A673 (cell line): ENCODE data around the gene ONECUT1. TPM values are rescaled to one million over a fixed set of nuclear protein-coding genes. Genes with fewer than 3 reads are reported as not detected.
"Not testable (repeated sequence)": the region's sequence is repeated elsewhere in the genome, so short reads cannot be mapped to it uniquely, and the experiment has no call there.

Experiments
- Bru-seq: library from RNA; stranded (reverse); fragments of 400-500 nt; gene quantifications from one replicate; lab custom pipeline; 2021; lab: Mats Ljungman, UMichigan
- BruChase-seq, 2 experiments: library from RNA; stranded (reverse); fragments of 400-500 nt; gene quantifications; one replicate each; lab custom pipeline; 2021; lab: Mats Ljungman, UMichigan
- BruUV-seq: library from RNA; stranded (reverse); fragments of 400-500 nt; replicated peaks from 2 replicates; lab custom pipeline; 2021; lab: Mats Ljungman, UMichigan
- CTCF ChIA-PET: fragments of 300-600 bp; sonication (Branson Sonifier 250); formaldehyde crosslinking; loops from one replicate; lab custom pipeline; 2022; ENCODE audit warnings: antibody characterized with exemption; lab: Charles Lee
- POLR2A ChIA-PET: fragments of 300-600 bp; sonication (Branson Sonifier 250); formaldehyde crosslinking; loops from one replicate; lab custom pipeline; 2022; ENCODE audit warnings: antibody characterized with exemption; ENCODE audit not compliant: low non-redundant PET; lab: Charles Lee
- DNase-seq: peaks from one replicate; pipeline ENCODE4 v3.0.0-alpha.2; 2015; ENCODE audit warnings: low spot score
- H3K27ac ChIP-seq: fragments of 200-600 bp; sonication (generic); 2 replicates; pipeline ENCODE4 v1.5.1; 2016; ENCODE audit warnings: mixed run types, low read depth, mild to moderate bottlenecking, mixed read lengths, antibody characterized with exemption, low read length; ENCODE audit not compliant: poor library complexity, severe bottlenecking
- H3K27me3 ChIP-seq: fragments of 200-600 bp; sonication (generic); replicated peaks from 2 replicates; pipeline ENCODE4 v1.6.1; 2017; ENCODE audit warnings: mixed run types, low read depth, mild to moderate bottlenecking, mixed read lengths, antibody characterized with exemption, low read length; ENCODE audit not compliant: insufficient read depth, poor library complexity
- H3K36me3 ChIP-seq: fragments of 200-600 bp; sonication (generic); 2 replicates; pipeline ENCODE4 v1.6.1; 2016; ENCODE audit warnings: mixed run types, mild to moderate bottlenecking, mixed read lengths, antibody characterized with exemption, low read length; ENCODE audit not compliant: insufficient read depth, poor library complexity, severe bottlenecking
- H3K4me1 ChIP-seq: fragments of 200-600 bp; sonication (generic); 2 replicates; pipeline ENCODE4 v1.6.1; 2017; ENCODE audit warnings: mixed run types, mild to moderate bottlenecking, mixed read lengths, antibody characterized with exemption, low read length; ENCODE audit not compliant: insufficient read depth, poor library complexity, severe bottlenecking
- H3K4me3 ChIP-seq: fragments of 200-600 bp; sonication (generic); 2 replicates; pipeline ENCODE4 v1.5.1; 2016; ENCODE audit warnings: low read depth, mixed run types, mild to moderate bottlenecking, mixed read lengths, low read length; ENCODE audit not compliant: poor library complexity, severe bottlenecking
- H3K9me3 ChIP-seq: fragments of 200-600 bp; sonication (generic); 2 replicates; pipeline ENCODE4 v1.6.1; 2016; ENCODE audit warnings: mixed run types, low read depth, mild to moderate bottlenecking, mixed read lengths, antibody characterized with exemption, low read length; ENCODE audit not compliant: poor library complexity, severe bottlenecking
- EZH2 ChIP-seq: fragments of 200-600 bp; sonication (generic); IDR thresholded peaks from 2 replicates; pipeline ENCODE4 v1.6.1; 2017; ENCODE audit warnings: borderline replicate concordance, low read depth, mild to moderate bottlenecking, mixed read lengths, antibody characterized with exemption, low read length; ENCODE audit not compliant: poor library complexity, severe bottlenecking
- intact Hi-C: fragments of 100-400 bp; cut with micrococcal nuclease; formaldehyde crosslinking; loops from one replicate; pipeline ENCODE4 v1.10.0; 2022; ENCODE audit not compliant: unreplicated experiment
- long read RNA-seq: library from polyadenylated mRNA; stranded (forward); transcript quantifications from one replicate; pipeline ENCODE4 v2.0.0, GENCODE V29; 2022
- total RNA-seq: library from RNA; stranded (reverse); gene quantifications from 2 replicates; pipeline ENCODE4 v1.2.3, GENCODE V29; 2021
- TF ChIP-seq, protein P1 (sequence below): fragments of 300-800, 200-600 bp; sonication (generic); conservative IDR thresholded peaks from 2 replicates; pipeline ENCODE4 v1.5.1; 2017; ENCODE audit warnings: low read depth, mild to moderate bottlenecking, antibody characterized with exemption, low read length, moderate library complexity, mixed read lengths

Gene ONECUT1
- not detected in 2 replicates for total RNA-seq
- Bru-seq, nascent RNA, result not detected
- percentile 3 among the genes with signal in this experiment for BruChase-seq, experiment 1, labeled RNA remaining after a 2-hour chase
- not detected for BruChase-seq, experiment 2, labeled RNA remaining after a 6-hour chase
- long read RNA-seq, result 0 reads

DNA sequence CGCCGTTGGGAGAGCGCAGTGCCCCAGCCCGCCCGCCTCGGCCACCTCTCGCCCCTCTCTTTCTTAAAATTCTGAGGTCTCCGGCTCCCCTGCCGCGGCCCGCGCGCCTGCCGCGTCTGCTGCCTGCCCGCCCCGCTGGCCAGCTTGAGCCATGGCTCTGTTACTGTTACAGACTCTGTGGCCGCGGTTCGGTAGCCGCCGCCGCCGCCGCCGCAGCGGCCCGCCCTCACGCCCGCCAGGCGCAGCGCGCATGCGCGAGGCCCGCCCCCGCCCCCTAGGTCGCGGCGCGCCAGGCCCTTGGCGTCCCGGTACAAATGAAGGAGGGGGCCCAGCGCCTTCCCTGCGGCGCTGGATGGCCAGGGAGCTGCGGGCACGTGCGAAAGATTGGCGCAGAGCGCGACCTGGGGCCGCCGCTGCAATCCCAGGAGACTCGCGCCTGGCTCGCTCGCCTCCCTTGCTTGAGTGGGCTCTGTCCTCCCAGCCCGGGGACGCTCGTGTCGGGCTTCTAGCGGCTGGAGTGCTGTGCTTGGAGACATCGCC lies at the start of gene ONECUT1:
Gene ONECUT1, minus strand, starts transcription at position 168 of the 540 bp plus-strand sequence. CDS start 452 bp downstream, outside the sequence.
- BruUV-seq, result no TSS peak
- peak; percentile 46 for DNase-seq
- CTCF ChIA-PET, result no interaction called here
- TF ChIP-seq, protein P1, sequence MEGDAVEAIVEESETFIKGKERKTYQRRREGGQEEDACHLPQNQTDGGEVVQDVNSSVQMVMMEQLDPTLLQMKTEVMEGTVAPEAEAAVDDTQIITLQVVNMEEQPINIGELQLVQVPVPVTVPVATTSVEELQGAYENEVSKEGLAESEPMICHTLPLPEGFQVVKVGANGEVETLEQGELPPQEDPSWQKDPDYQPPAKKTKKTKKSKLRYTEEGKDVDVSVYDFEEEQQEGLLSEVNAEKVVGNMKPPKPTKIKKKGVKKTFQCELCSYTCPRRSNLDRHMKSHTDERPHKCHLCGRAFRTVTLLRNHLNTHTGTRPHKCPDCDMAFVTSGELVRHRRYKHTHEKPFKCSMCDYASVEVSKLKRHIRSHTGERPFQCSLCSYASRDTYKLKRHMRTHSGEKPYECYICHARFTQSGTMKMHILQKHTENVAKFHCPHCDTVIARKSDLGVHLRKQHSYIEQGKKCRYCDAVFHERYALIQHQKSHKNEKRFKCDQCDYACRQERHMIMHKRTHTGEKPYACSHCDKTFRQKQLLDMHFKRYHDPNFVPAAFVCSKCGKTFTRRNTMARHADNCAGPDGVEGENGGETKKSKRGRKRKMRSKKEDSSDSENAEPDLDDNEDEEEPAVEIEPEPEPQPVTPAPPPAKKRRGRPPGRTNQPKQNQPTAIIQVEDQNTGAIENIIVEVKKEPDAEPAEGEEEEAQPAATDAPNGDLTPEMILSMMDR, result no peak
- no peak for TF ChIP-seq EZH2
- Histone ChIP-seq H3K27me3 (peaks cover 98% of the 10 kb centered on the region), H3K36me3 (no peaks in the 10 kb centered on the region), H3K4me3 (peak within 1 kb of the TSS; percentile 45), H3K4me1 (peaks cover 4% of the 10 kb centered on the region), H3K27ac (no peak within 1 kb of the TSS), H3K9me3 (no peaks in the 10 kb centered on the region)
- POLR2A ChIA-PET, result no interaction called here
- intact Hi-C loops, result no loop called here

DNA sequence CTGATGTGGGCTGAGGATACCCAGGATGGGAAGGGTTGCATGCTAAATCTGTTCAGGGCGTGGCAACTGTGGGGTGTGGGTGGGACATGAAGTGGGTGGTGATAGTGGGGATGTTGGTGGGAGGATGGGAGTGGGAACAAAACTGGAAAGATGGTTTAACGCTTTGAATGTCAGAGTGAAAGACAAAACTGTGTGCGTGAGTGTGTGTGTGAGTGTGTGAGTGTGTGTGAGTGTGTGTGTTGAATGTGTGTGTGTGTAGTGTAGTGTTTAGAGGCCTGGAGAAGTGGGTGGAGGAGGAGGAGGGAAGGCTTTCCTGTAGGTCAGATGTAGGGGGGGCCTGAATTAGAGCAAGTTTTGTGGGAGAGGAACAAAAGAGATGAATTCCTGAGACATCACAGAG lies 44.2 kb upstream of the ONECUT1 start:
- CTCF ChIA-PET, result no interaction called here
- POLR2A ChIA-PET, result no interaction called here
- Histone ChIP-seq H3K4me1 (no peaks in the 10 kb centered on the region), H3K36me3 (no peaks in the 10 kb centered on the region), H3K9me3 (no peaks in the 10 kb centered on the region), H3K4me3 (no peak overlapping the region), H3K27ac (no peak overlapping the region), H3K27me3 (no peaks in the 10 kb centered on the region)
- TF ChIP-seq EZH2, result no peak
- intact Hi-C loops, result no loop called here
- BruUV-seq, result no TSS peak
- no peak for DNase-seq

DNA sequence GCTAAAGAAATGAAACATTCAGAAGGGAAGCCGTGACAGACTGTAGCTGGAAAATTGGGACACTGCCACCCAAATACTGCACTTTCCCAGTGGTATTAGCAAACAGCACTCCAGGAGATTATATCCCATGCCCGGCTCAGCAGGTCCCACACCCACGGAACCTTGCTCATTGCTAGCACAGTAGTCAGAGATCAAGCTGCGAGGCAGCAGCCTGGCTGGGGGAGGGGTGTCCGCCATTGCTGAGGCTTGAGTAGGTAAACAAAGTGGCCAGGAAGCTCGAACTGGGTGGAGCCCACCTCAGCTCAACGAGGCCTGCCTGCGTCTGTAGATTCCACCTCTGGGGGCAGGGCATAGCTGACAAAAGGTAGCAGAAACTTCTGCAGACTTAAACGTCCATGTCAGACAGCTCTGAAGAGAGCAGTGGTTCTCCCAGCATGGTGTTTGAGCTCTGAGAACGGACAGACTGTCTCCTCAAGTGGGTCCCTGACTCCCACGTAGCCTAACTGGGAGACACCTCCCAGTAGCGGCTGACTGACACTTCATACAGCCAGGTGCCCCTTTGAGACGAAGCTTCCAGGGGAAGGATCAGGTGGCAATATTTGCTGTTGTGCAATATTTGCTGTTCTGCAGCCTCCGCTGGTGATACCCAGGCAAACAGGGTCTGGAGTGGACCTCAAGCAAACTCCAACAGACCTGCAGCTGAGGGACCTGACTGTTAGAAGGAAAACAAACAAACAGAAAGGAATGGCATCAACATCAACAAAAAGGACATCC lies 34.2 kb upstream of the ONECUT1 start:
- CTCF ChIA-PET, POLR2A ChIA-PET, BruUV-seq: not testable (repeated sequence)

DNA sequence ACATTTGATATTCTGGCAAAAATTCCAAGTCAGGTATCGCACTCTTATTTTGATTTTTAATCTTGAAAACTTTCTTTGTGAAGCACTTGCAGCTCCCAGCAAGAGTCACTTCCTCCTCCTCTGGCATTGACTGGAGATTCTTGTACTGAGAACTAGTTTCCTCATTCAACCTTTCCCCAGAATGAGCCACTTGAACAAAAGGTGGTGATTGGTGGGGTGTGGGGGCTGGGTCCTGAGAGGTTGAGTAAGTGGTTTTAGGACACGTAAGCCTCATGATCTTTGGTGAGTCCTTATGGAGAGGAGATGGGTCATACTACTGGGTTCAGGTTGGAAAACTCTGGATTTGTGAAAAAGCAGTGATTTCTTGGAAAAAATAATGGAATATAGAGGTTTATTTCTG lies 32.3 kb upstream of the ONECUT1 start:
- no peak overlapping the region for H3K27ac ChIP-seq
- CTCF ChIA-PET, result no interaction called here
- DNase-seq, result no peak
- H3K4me3 ChIP-seq, result no peak overlapping the region
- TF ChIP-seq EZH2, result no peak
- TF ChIP-seq, protein P1, result no peak
- H3K4me1 ChIP-seq, result no peaks in the 10 kb centered on the region
- H3K36me3 ChIP-seq, result no peaks in the 10 kb centered on the region
- no peaks in the 10 kb centered on the region for H3K9me3 ChIP-seq
- BruUV-seq, result no TSS peak
- intact Hi-C loops, result no loop called here
- POLR2A ChIA-PET, result no interaction called here
- peaks cover 10% of the 10 kb centered on the region for H3K27me3 ChIP-seq

More for the DNA sequence above, 34.2 kb upstream of the ONECUT1 start:
- H3K4me3 ChIP-seq, H3K9me3 ChIP-seq, H3K4me1 ChIP-seq, DNase-seq, intact Hi-C loops, H3K36me3 ChIP-seq, H3K27ac ChIP-seq, H3K27me3 ChIP-seq: not testable (repeated sequence)
